Cerebellar nuclear complex (tissue), 1 donor: ENCODE results near the gene MYCBP2.
"Not testable (repeated sequence)": the region's sequence is repeated elsewhere in the genome, so short reads cannot be mapped to it uniquely, and the experiment has no call there.

Experiments
- DNase-seq, 2 experiments: peaks; one replicate each; lab custom pipeline; 2025; lab: John Stamatoyannopoulos, UW

Gene MYCBP2

GRCh38 chr13:77338961-77339401 lies 12.1 kb upstream of the MYCBP2 start:
- DNase-seq: no peak

GRCh38 chr13:77338329-77338728 lies 11.4 kb upstream of the MYCBP2 start:
- DNase-seq: no peak

GRCh38 chr13:77337159-77337558 lies 10.3 kb upstream of the MYCBP2 start:
- no peak for DNase-seq

GRCh38 chr13:77335543-77335942 lies 8.6 kb upstream of the MYCBP2 start:
- no peak for DNase-seq

- DNase-seq: no peak
These were observed 6.7 kb upstream of the MYCBP2 start for GRCh38 chr13:77333594-77333993.

GRCh38 chr13:77331421-77331820 lies 4.5 kb upstream of the MYCBP2 start:
- DNase-seq: no peak

GRCh38 chr13:77329911-77330584 lies 3.2 kb upstream of the MYCBP2 start:
- DNase-seq: no peak

GRCh38 chr13:77329133-77329910 lies 2.4 kb upstream of the MYCBP2 start:
- peak in 1 of 2 experiments; percentile 67 for DNase-seq

GRCh38 chr13:77328819-77329132 lies 1.9 kb upstream of the MYCBP2 start:
- no peak for DNase-seq

GRCh38 chr13:77325371-77325980 lies 1.4 kb downstream of the MYCBP2 start:
- DNase-seq: no peak

- no peak for DNase-seq
These were observed 3.0 kb downstream of the MYCBP2 start for GRCh38 chr13:77323858-77324257.

- DNase-seq: no peak
These were observed 7.4 kb downstream of the MYCBP2 start for GRCh38 chr13:77319536-77319935.

- no peak for DNase-seq
These were observed 8.2 kb downstream of the MYCBP2 start for GRCh38 chr13:77318741-77319140.

- no peak for DNase-seq
These were observed 10.5 kb downstream of the MYCBP2 start for GRCh38 chr13:77316430-77316829.

- DNase-seq: not testable (repeated sequence)
These were observed 11.4 kb downstream of the MYCBP2 start for GRCh38 chr13:77315509-77315908.

GRCh38 chr13:77313923-77314322 lies 13.0 kb downstream of the MYCBP2 start:
- no peak for DNase-seq

- no peak for DNase-seq
These were observed 14.6 kb downstream of the MYCBP2 start for GRCh38 chr13:77312311-77312710.

GRCh38 chr13:77310579-77311279 lies 16.2 kb downstream of the MYCBP2 start:
- DNase-seq: no peak

GRCh38 chr13:77310161-77310560 lies 16.7 kb downstream of the MYCBP2 start:
- DNase-seq: no peak

GRCh38 chr13:77309254-77309653 lies 17.6 kb downstream of the MYCBP2 start:
- DNase-seq: no peak

GRCh38 chr13:77306458-77306857 lies 20.4 kb downstream of the MYCBP2 start:
- no peak for DNase-seq

GRCh38 chr13:77305266-77305665 lies 21.6 kb downstream of the MYCBP2 start:
- no peak for DNase-seq
